Stimulated activated CD8-positive, alpha-beta memory T cell treated with anti-CD3 and anti-CD28 coated beads, Interleukin-4, amount 100 ng/mL, for 48 hours (primary cell): ENCODE data around the gene RNLS.
"Not testable (repeated sequence)": the region's sequence is repeated elsewhere in the genome, so short reads cannot be mapped to it uniquely, and the experiment has no call there.

Source experiments
- DNase-seq: peaks from one replicate; pipeline ENCODE4 v3.0.0-alpha.2; 2020

The RNLS gene

DNA sequence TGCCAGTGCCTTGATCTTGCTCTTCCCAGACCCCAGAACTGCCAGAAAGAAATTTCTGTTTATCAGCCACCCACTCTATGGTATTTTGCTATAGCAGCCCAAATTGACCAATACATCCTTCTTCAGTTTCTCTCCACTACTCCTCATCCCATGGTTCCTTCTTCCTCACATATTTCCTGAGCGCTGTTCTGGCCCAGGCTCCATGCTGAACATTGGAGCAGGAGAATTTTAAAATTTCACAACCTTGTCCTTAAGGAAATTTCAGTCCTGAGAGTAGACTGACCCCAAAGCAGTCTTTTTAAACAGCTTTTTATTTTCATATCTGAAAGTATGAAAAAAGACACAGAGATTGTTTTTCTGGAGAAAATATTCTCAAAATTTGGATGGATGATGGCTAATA lies 297.1 kb downstream of the RNLS start:
- no peak for DNase-seq

GRCh38 chr10:88281592-88282347 lies 301.3 kb downstream of the RNLS start:
- DNase-seq, result no peak

DNA sequence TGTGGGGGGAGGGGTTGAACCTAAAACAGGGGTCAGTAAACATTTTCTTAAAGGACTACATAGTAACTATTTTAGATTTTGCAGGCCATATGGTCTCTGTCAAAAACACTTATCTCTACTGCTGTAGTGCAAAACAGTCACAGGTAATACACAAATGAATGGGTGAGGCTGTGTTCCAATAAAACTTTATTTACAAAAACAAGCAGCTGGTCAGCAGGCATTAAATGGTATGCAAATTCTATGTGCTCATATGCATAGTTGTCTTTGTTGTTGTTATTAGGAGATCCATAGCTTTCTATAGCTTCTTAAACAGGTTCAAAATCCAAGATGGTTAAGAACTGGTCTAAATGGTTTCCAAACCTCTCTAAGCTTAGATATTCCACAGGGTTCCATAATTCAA lies 302.6 kb downstream of the RNLS start:
- DNase-seq, result no peak

DNA sequence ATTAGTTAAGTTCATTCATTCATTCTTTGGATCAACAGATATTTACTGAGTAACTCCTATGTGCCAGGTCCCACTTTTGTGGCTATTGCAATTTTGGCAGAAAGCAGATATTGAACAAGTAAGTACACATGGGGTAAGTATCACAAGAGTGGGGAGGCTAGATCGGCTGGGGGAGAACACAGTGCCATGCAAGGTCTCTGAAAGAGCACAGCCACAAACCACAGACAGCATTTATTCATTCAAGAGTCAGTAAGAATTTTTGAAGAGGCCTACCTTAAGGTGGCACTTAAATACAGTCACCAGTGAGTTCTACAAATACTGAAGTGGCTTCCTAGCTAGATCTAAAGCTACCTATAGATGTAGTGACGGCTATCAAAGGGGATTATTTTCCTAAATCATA lies 304.2 kb downstream of the RNLS start:
- no peak for DNase-seq

DNA sequence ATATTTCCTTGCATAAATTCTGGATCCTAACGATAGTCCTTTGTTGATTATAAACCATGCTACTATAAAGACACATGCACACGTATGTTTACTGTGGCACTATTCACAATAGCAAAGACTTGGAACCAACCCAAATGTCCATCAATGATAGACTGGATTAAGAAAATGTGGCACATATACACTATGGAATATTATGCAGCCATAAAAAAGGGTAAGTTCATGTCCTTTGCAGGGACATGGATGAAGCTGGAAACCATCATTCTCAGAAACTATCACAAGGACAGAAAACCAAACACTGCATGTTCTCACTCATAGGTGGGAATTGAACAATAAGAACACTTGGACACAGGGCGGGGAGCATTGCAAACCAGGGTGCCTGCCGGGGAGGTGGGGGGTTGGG lies 306.2 kb downstream of the RNLS start:
- DNase-seq, result not testable (repeated sequence)

DNA sequence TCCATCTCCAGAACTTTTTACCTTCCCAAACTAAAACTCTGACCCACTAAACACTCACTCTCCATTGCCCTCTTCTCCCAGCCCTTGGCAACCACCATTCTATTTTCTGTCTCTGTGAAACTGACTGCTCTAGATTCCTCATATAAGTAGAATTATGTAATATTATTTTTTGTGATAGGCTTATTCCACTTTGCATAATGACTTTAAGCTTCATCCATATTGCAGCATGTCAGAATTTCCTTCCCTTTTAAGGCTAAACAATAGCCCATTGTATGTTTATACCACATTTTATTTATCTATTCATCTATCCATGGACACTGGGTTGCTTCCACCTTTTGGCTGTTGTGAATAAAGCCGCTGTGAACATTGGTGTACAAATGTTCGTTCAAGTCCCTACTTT lies 308.8 kb downstream of the RNLS start:
- DNase-seq, result no peak

DNA sequence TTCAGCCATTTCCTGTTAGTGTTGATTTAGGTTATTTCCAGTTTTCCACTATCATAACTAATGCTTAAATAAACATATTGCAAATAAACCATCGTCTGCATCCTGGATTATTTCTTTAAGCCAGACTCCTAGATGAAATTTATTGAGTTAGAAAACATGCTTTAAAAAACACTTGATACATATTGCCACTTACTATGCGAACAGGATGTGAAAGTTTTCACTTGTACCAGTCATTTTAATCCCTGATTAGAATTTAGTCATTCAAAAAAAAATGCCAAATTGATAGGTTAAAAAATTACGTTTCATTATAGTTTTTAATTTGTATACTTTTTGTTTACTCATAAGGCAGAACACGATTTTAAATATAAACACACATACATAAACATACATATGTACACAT lies 309.6 kb downstream of the RNLS start:
- DNase-seq, result no peak

- peak; percentile 34 for DNase-seq
Observed at GRCh38 chr10:88271761-88272543, 311.2 kb downstream of the RNLS start.

DNA sequence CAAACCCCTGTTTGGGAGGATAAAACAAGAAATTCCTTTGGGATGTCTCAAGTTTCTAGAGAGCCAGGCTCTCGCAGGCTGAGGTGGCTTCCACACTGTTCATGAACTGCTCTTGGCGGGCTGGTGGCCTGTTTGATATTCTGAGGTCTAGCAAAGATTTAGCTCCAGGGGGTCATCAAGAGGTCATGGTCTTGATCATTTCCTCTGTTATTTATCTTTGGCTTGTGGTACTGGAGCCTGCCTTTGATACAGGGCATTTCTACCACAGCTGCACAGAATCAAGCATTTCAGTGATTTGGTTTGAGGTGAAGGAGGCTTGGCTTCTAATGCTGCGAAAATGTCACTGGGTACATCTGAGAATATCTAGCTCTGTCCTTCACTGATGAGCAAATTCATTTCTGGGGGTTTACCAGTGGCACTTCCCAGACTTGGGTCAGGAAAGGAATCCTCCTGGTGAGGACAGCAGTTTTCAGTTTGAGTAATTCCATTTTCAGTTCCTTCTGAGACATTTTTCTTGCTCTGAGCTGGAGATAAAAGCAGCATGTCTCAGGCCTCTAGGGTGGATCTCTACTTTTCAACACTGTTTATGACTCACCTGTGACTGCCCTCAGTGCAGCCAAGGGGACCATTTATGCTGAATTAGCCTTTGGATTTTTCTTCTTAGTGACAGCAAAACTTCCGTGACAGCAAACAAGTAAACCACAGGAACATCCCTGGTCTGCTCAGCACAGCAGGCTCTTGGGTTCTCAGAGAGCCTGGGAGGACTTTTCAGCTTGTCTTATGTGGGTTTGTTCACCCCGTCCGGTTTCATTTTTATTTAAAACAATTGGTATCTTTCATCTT lies 312.0 kb downstream of the RNLS start:
- DNase-seq, result peak; percentile 56

- no peak for DNase-seq
Observed at GRCh38 chr10:88270061-88270808, 312.9 kb downstream of the RNLS start.

DNA sequence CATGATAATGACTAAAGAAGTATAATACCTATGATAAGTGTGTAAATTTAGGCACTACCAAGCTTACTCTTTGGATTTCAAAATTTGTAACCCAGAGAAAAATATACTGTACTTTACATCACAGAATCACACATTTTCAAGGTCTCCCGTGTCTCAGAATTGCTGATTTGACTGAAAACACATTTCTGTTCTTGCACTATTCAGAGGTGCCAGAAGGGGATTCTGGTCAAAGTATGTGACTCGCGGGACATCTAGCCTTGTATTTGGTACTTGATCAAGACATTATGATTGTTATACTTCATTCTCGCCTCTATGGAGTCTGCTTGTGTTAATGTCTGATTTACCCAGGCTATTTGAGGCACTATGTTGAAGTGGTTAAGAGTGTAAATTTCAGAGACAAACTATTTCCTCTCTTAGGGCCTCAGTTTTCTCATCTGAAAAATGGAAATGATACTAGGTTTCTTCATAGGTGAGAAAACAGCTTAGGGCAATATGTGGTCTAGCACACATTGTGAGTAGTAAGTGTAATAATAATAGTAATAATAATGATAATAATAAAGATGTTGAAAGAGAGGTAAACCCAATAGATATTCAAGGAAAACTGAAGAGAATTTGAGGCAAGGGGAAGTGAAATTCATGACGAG lies 320.4 kb downstream of the RNLS start:
- DNase-seq, result no peak

DNA sequence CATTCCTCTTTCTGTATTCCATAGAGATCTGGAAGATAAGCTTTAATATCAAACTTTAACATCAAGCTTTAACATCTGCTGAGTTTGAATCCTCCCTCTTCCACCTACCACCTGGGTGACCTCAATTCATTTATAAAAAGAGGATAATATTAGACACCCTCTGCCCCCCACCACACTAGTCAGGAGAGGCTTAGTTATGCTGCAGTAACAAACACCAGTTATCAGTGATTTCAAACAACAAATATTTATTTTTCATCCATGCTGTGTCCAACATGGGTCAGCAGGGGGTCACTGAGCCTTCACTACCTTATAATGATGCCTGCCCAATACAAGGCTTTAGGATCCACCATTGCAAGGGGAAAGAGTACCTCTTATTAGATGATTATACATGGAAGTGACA lies 322.0 kb downstream of the RNLS start:
- no peak for DNase-seq

- no peak for DNase-seq
Observed at GRCh38 chr10:88260329-88261051, 322.6 kb downstream of the RNLS start.

- no peak for DNase-seq
Observed at GRCh38 chr10:88259381-88259780, 323.7 kb downstream of the RNLS start.

- no peak for DNase-seq
Observed at GRCh38 chr10:88256886-88257285, 326.2 kb downstream of the RNLS start.

DNA sequence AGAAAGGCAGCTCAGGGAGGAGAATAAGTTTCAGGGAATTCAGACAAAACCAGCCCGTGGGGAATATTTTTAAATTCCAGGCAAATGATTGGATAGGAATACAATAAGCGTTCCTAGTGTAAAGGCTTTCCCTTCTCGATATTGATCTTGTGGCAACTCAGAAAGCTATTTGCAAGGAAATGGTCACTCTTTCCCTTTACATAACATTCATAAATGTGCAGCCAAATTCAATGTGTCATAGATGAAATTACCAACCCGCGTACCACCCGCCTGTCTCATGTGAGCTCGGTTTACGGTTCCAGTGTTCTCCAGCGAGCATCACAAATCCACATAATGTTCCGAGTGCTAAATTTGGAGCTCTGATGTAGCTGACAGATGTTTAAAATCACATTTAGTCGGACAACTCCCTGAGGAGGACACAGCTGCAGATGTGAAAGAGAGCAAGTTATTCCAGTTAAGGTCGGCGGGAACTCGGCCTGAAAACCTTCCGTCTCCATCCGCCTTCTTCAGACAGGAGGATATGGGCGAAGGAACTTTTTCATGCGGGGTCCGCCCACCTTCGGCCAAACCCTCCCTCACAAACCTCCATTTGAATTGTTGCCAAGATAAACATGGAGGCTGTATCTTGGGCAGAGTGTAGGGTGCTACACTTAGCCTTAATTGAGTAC lies 327.0 kb downstream of the RNLS start:
- no peak for DNase-seq

DNA sequence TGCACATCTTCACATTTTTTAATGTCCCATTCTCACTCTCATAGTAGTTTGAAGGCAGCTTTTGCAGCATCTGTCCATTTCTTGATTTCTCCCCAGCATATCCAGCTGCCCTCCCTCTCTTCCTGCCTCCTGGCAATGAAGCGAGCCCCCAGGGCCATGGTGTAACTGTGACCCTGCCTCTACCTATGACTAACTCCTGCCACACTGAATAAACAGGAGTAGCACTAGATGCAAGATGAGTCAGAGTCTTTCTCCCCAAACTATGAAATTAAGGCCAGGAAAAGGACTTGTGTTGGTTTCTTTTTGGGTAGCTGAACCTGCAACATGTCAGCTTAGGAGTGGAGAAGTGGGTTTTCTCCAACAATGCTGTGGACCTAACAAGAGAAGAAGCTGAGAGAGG lies 329.0 kb downstream of the RNLS start:
- no peak for DNase-seq

GRCh38 chr10:88253622-88254021 lies 329.5 kb downstream of the RNLS start:
- DNase-seq, result no peak

GRCh38 chr10:88253128-88253527 lies 330.0 kb downstream of the RNLS start:
- DNase-seq, result no peak

DNA sequence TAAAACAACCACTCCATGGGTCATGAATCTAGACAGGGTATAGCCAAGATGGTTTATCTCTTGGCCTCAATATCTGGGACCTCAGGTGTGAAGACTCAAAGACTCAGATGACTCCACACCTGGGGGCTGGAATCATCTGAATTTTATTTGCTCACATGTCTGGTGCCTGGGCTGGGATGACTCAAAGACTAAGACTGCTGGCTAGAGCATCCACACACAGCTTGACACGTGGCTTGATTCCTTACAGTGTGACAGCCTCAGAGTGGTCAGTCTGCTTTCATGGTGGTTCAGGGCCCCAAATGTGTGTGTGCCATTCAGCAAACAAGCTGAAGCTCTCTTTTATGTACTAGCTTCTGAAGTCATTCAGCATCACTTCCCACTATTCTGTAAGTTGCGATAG lies 333.7 kb downstream of the RNLS start:
- no peak for DNase-seq

DNA sequence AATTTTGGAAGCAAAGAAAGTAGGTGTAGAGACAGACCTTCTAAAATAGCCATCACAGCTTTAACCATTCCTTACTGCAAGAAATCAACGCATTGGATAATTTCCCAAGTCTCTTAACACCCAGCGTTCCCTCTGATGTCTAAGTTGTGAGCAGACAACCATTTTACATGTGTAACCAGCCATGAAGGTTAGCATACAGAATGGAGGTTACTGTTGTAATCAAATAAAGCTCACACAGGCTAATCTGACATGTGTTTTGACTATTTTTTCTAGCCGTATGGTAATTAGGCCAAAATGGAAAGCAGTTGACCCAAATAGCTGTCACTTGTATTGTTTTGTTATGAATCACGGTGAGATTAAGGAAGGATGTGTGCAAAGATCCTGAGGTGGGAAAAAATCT lies 336.4 kb downstream of the RNLS start:
- no peak for DNase-seq
